ENCODE data around the gene NR3C1. TPM values are rescaled to one million over a fixed set of nuclear protein-coding genes. Genes with fewer than 3 reads are reported as not detected.

Gene NR3C1
- total RNA-seq, 1 experiment from 2014 or later = 16.0 TPM

GRCh38 chr5:143263272-143263810 is 140.1 kb downstream of the NR3C1 start:
- Histone ChIP-seq H4K20me1 (ENCODE audit: insufficient read depth) (no peaks in the 10 kb centered on the region), H3K27ac (ENCODE audit: low read depth, low read length) (no peak overlapping the region), H3K4me2 (ENCODE audit: low read length) (no peak overlapping the region), H2AFZ (ENCODE audit: low read depth, low read length, poor library complexity, severe bottlenecking) (no peak overlapping the region), H3K4me3 (replicated peaks in 1 of 2; ENCODE audit: low read depth in 1 of 2, low read length in 2 of 2) (no peak overlapping the region), H3K9me3 (ENCODE audit: control insufficient read depth in 1 of 2, insufficient read depth in 1 of 2, low read depth in 1 of 2, low read length in 2 of 2) (no peaks in the 10 kb centered on the region), H3K4me1 (ENCODE audit: control insufficient read depth in 1 of 2, insufficient read depth in 2 of 2, low read length in 2 of 2) (peaks cover 0 to 15% of the 10 kb centered on the region in 2 experiments; a peak in 2 of 4 replicates), H3K79me2 (ENCODE audit: insufficient read depth, low read length) (no peaks in the 10 kb centered on the region), H3K9ac (ENCODE audit: low read length) (no peak overlapping the region), H3K27me3 (ENCODE audit: insufficient read depth, low read length) (no peaks in the 10 kb centered on the region), H3K9me2 (ENCODE audit: insufficient read depth) (no peaks in the 10 kb centered on the region), H3K36me3 (ENCODE audit: control insufficient read depth in 1 of 2, insufficient read depth in 2 of 2, low read length in 2 of 2) (no peaks in the 10 kb centered on the region)
- TF ChIP-seq EZH2phosphoT487 (IDR thresholded peaks at IDR 0.05; ENCODE audit: borderline replicate concordance) (no peak), ATF3 (IDR thresholded peaks at IDR 0.05) (no peak), MAX (IDR thresholded peaks at IDR 0.05) (no peak), RAD21 (IDR thresholded peaks at IDR 0.05; ENCODE audit: low read depth) (no peak), ZBTB33 (IDR thresholded peaks at IDR 0.05; ENCODE audit: extremely low read depth, insufficient replicate concordance, low read length) (no peak), CBX3 (IDR thresholded peaks at IDR 0.05; ENCODE audit: low read depth) (no peak), POLR2AphosphoS5 (IDR thresholded peaks at IDR 0.05; ENCODE audit: low read depth, low read length) (no peak), SP1 (IDR thresholded peaks at IDR 0.05; ENCODE audit: low read depth) (no peak), EGR1 (IDR thresholded peaks at IDR 0.05; ENCODE audit: low read depth) (no peak), YY1 (IDR thresholded peaks at IDR 0.05; ENCODE audit: extremely low read depth, insufficient replicate concordance, low read depth, low read length) (no peak), JUND (IDR thresholded peaks at IDR 0.05) (no peak), REST (IDR thresholded peaks at IDR 0.05; ENCODE audit: low read depth) (no peak), TCF7L2 (IDR thresholded peaks at IDR 0.05; ENCODE audit: borderline replicate concordance, extremely low read depth, insufficient read depth, insufficient read length) (no peak), SIN3A (IDR thresholded peaks at IDR 0.05; ENCODE audit: low read depth) (no peak), CEBPB (IDR thresholded peaks at IDR 0.05; ENCODE audit: low read depth) (no peak), ELF1 (IDR thresholded peaks at IDR 0.05; ENCODE audit: borderline replicate concordance, low read depth) (no peak), SRF (IDR thresholded peaks at IDR 0.05; ENCODE audit: low read depth) (no peak), POLR2A (IDR thresholded peaks at IDR 0.05; ENCODE audit: borderline replicate concordance, extremely low read depth, insufficient read depth, insufficient read length) (no peak), CTCF (IDR thresholded peaks at IDR 0.05 in 2 of 3, conservative IDR thresholded peaks at IDR 0.05 in 1 of 3; ENCODE audit: borderline replicate concordance in 1 of 3, insufficient read depth in 1 of 3, low read depth in 2 of 3, low read length in 2 of 3) (no peak), FOSL1 (IDR thresholded peaks at IDR 0.05; ENCODE audit: low read depth) (no peak)
- ChIA-PET RAD21 (ENCODE audit: low non-redundant PET in 1 of 2, low total read pairs in 2 of 2, uncharacterized antibody in 2 of 2, unreplicated experiment in 2 of 2) (no interaction called here), CTCF (no interaction called here), POLR2A (no interaction called here)
- ATAC-seq (no peak), DNase-seq (ENCODE audit: low read depth, low spot score) (no peak)
- intact Hi-C loops (cut with micrococcal nuclease) = no loop called here
- no TSS peak for BruUV-seq (replicated peaks)

All from HCT116 (cell line).